Natural killer cell (primary cell): ENCODE measurements around the gene NHERF2. TPM values are rescaled to one million over a fixed set of nuclear protein-coding genes. Genes with fewer than 3 reads are reported as not detected.

Source experiments
- ATAC-seq, 3 donors: fragments of 150-1000 bp in 2 of 3; fragments of 200-7000 bp in 1 of 3; cut with Tn5 transposase; 1 replicate in 1 of 3; 2 replicates in 2 of 3; pipeline ENCODE4 v1.10.0; 2021; ENCODE audit warnings: mild to moderate bottlenecking in 2 of 3, moderate library complexity in 2 of 3
- DNase-seq, 2 donors: peaks; one replicate each; pipeline versions ENCODE4 v3.0.0 to v3.0.0-alpha.2; 2013 to 2021; ENCODE audit warnings: mixed read lengths in 1 of 2
- H3K27ac ChIP-seq: one replicate; pipeline ENCODE4 v1.5.1; 2013; ENCODE audit warnings: mild to moderate bottlenecking, low read length
- H3K27me3 ChIP-seq: one replicate; pipeline ENCODE4 v1.6.1; 2013; ENCODE audit warnings: low read length; ENCODE audit not compliant: control insufficient read depth, insufficient read depth
- H3K36me3 ChIP-seq: one replicate; pipeline ENCODE4 v1.6.1; 2013; ENCODE audit warnings: low read length; ENCODE audit not compliant: control insufficient read depth, insufficient read depth
- H3K4me1 ChIP-seq: one replicate; pipeline ENCODE4 v1.6.1; 2013; ENCODE audit warnings: low read length; ENCODE audit not compliant: control insufficient read depth, insufficient read depth
- H3K4me3 ChIP-seq: one replicate; pipeline ENCODE4 v1.5.1; 2013; ENCODE audit warnings: low read length
- H3K9me3 ChIP-seq: one replicate; pipeline ENCODE4 v1.6.1; 2013; ENCODE audit warnings: low read length; ENCODE audit not compliant: control insufficient read depth, insufficient read depth
- H3K27ac Mint-ChIP-seq, 2 donors: one replicate each; pipeline ENCODE4 v1.8.0; 2022; ENCODE audit warnings: mild to moderate bottlenecking in 2 of 2, mixed read lengths in 2 of 2, moderate library complexity in 1 of 2
- H3K27me3 Mint-ChIP-seq, 2 donors: one replicate each; pipeline ENCODE4 v1.8.0; 2022; ENCODE audit warnings: low read depth in 2 of 2, mixed read lengths in 2 of 2
- H3K36me3 Mint-ChIP-seq: one replicate; pipeline ENCODE4 v1.8.0; 2022; ENCODE audit warnings: mixed read lengths
- H3K4me1 Mint-ChIP-seq, 2 donors: one replicate each; pipeline ENCODE4 v1.8.0; 2022; ENCODE audit warnings: mixed read lengths in 2 of 2
- H3K4me3 Mint-ChIP-seq: one replicate; pipeline ENCODE4 v1.8.0; 2022; ENCODE audit warnings: mild to moderate bottlenecking, moderate library complexity, mixed read lengths
- H3K9me3 Mint-ChIP-seq, 2 donors: one replicate each; pipeline ENCODE4 v1.8.0; 2022; ENCODE audit warnings: mixed read lengths in 2 of 2
- CTCF ChIP-seq: fragments of 200-600 bp; IDR thresholded peaks from one replicate; pipeline ENCODE4 v1.8.0; 2022; ENCODE audit warnings: antibody characterized with exemption
- WGBS: methylation state at CpG from one replicate; pipeline ENCODE4 v1.1.7; 2013; ENCODE audit warnings: missing lambda C conversion rate; ENCODE audit not compliant: insufficient coverage; 5-methylcytosine and 5-hydroxymethylcytosine counted together
- intact Hi-C: fragments of 100-400 bp; cut with micrococcal nuclease; formaldehyde crosslinking; loops from one replicate; pipeline ENCODE4 v1.14.2; 2022
- total RNA-seq, 4 donors: library from RNA; stranded (reverse); fragments of 120-200 nt in 1 of 4; gene quantifications; one replicate each; pipeline versions ENCODE4 v1.2.3 to v1.2.4, GENCODE V29; 2013 to 2022

NHERF2 gene
- total RNA-seq, 3 donors from 2014 or later (not counting 1 experiment from before 2014, with no cell fraction given) = 4.3 to 7.1 (median 5.6) TPM

DNA sequence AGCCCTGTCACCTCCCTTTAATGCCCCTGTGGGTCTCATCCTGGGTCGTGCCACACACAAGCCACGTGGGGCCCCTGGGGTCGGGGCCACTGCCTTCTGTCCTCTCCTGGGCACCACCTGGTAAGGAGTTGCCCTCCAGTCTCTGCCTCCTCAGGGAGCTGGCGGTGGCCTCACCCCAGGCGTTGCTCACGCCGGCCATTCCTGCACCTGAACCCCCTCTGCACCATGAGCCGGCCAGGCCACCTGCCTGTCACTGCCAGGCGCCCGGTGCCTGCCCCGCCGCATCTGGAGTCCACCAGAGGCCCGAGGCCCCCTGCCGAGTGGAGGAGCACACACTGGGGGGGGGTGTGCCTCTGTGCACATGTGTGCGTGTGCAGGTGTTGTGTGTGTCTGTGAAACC is 10.4 kb downstream of the NHERF2 start:
- no peak for TF ChIP-seq CTCF
- Histone ChIP-seq H3K9me3 (no peaks in the 10 kb centered on the region), H3K4me1 (peaks cover 6% of the 10 kb centered on the region), H3K27ac (no peak overlapping the region), H3K4me3 (no peak overlapping the region), H3K27me3 (no peaks in the 10 kb centered on the region), H3K36me3 (no peaks in the 10 kb centered on the region)
- H3K27me3 Mint-ChIP-seq = no peaks in the 10 kb centered on the region
- intact Hi-C loops = no loop called here
- ATAC-seq = no peak
- no peaks in the 10 kb centered on the region for H3K36me3 Mint-ChIP-seq
- H3K4me3 Mint-ChIP-seq = no peak overlapping the region
- H3K4me1 Mint-ChIP-seq = no peaks in the 10 kb centered on the region
- WGBS = 91% methylated on average over 15 of the region's 15 CpGs
- no peak overlapping the region for H3K27ac Mint-ChIP-seq
- no peak for DNase-seq
- no peaks in the 10 kb centered on the region for H3K9me3 Mint-ChIP-seq

DNA sequence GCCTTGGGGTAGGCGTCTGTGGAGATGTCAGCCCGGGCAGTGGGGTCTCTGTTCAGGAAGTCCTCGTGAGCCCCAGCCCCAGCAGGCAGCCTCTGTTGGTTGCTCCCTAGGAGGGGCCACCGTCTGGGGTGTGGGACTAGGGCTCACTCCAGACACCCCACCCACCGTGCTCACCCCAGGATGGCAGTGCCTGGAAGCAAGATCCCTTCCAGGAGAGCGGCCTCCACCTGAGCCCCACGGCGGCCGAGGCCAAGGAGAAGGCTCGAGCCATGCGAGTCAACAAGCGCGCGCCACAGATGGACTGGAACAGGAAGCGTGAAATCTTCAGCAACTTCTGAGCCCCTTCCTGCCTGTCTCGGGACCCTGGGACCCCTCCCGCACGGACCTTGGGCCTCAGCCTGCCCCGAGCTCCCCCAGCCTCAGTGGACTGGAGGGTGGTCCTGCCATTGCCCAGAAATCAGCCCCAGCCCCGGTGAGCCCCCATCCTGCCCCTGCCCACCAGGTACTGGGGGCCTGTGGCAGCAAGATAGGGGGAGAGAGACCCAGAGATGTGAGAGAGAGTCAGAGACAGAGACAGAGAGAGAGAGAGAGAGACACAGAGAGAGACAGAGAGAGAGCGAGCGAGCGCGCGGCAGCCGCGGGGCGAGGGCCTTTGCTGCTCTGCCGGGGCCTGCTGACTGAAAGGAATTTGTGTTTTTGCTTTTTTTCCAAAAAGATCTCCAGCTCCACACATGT is 11.1 kb downstream of the NHERF2 start:
- intact Hi-C loops = no loop called here
- no peaks in the 10 kb centered on the region for H3K36me3 Mint-ChIP-seq
- no peak for DNase-seq
- Histone ChIP-seq H3K27me3 (no peaks in the 10 kb centered on the region), H3K36me3 (no peaks in the 10 kb centered on the region), H3K4me1 (peaks cover 6% of the 10 kb centered on the region), H3K4me3 (no peak overlapping the region), H3K27ac (no peak overlapping the region), H3K9me3 (no peaks in the 10 kb centered on the region)
- no peak overlapping the region for H3K27ac Mint-ChIP-seq
- H3K27me3 Mint-ChIP-seq = no peaks in the 10 kb centered on the region
- H3K4me1 Mint-ChIP-seq = no peaks in the 10 kb centered on the region
- no peak for ATAC-seq
- no peak for TF ChIP-seq CTCF
- WGBS = 88% methylated on average over 29 of the region's 29 CpGs
- H3K4me3 Mint-ChIP-seq = no peak overlapping the region
- H3K9me3 Mint-ChIP-seq = no peaks in the 10 kb centered on the region

- no peak overlapping the region for H3K27ac Mint-ChIP-seq
- peaks cover 0 to 4% of the 10 kb centered on the region in 2 donors for H3K4me1 Mint-ChIP-seq
- H3K9me3 Mint-ChIP-seq = no peaks in the 10 kb centered on the region
- H3K4me1 ChIP-seq = peaks cover 10% of the 10 kb centered on the region
- ATAC-seq = no peak
- intact Hi-C loops = no loop called here
- H3K4me3 Mint-ChIP-seq = no peak overlapping the region
- H3K4me3 ChIP-seq = no peak overlapping the region
- no peak overlapping the region for H3K27ac ChIP-seq
- no peaks in the 10 kb centered on the region for H3K9me3 ChIP-seq
- 92% methylated on average over 39 of the region's 41 CpGs for WGBS
- TF ChIP-seq CTCF = no peak
- no peaks in the 10 kb centered on the region for H3K36me3 Mint-ChIP-seq
- no peak for DNase-seq
- H3K27me3 Mint-ChIP-seq = no peaks in the 10 kb centered on the region
- no peaks in the 10 kb centered on the region for H3K27me3 ChIP-seq
- peaks cover 2% of the 10 kb centered on the region for H3K36me3 ChIP-seq
Measured at GRCh38 chr16:2038382-2039231, 11.9 kb downstream of the NHERF2 start.
